NCI-H1092 (cell line): ENCODE data around the gene LSR.
"Not testable (repeated sequence)": the region's sequence is repeated elsewhere in the genome, so short reads cannot be mapped to it uniquely, and the experiment has no call there.

Source experiments
- DNase-seq: peaks from one replicate; lab custom pipeline; 2025; lab: John Stamatoyannopoulos, UW

Gene LSR

DNA sequence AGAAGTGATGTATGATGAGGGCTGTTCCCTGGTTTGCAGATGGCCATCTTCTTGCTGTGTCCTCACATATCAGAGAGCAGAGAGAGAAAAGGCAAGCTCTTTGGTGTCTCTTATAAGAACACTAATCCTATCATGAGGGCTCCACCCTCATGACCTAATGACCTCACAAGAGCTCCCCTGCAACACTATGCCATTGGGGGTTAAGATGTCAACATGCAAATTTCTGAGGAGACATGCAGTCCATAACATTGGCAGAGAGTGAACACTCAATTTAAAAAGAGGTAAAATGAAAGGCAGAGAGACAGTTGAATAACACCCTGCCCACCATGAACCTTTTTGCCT lies 31.2 kb upstream of the LSR start:
- no peak for DNase-seq

DNA sequence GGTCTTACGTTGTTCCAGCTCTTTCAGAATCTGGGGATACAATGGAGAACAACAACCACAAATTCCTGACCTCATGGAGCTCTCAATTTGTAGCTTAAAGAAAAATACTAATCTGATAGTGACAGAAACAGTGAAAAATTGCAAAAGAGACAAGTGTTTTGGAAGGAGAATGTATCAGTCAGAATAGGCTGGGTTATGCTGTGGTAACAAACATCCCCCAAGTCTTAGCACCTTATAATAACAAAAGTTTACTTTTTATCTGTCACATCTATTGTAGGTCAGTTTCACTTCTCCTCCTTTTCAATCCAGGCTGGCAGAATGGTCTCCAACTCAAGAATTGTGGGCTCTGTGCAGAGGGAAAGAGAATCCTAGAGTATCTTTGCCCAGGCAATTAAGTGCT lies 29.8 kb upstream of the LSR start:
- no peak for DNase-seq

DNA sequence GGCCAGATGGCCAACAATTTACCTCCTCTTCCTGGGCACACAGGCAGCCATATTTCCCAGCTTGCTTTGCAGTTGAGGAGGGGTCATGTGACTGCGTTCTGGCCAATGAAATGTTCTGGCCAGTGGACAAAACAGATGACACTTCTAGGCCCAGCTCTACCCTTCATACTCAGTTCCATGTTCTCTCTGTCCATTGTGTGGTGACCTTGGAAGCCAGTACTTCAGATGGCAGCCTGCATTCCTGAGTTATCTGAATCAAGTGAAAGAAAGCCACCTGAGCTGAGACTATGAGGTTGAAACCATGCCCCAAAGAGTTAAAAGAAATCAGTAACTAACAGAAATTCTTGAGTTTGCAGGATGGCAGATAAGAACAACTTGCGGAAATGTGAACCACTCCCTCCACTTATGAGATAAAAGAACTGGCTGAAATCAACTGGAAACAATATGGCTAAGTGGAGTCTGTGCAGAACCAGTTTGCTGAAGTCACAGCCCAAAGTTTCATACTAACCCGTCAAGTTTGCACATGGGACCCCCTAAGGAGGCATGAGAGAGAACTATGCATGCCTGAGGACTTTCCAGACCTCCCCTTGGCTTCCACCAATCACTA lies 28.4 kb upstream of the LSR start:
- no peak for DNase-seq

- DNase-seq = not testable (repeated sequence)
Observed at GRCh38 chr19:35220973-35221590, 27.7 kb upstream of the LSR start.

- DNase-seq = no peak
Observed at GRCh38 chr19:35222373-35223015, 26.3 kb upstream of the LSR start.

- DNase-seq = no peak
Observed at GRCh38 chr19:35223084-35223790, 25.6 kb upstream of the LSR start.

DNA sequence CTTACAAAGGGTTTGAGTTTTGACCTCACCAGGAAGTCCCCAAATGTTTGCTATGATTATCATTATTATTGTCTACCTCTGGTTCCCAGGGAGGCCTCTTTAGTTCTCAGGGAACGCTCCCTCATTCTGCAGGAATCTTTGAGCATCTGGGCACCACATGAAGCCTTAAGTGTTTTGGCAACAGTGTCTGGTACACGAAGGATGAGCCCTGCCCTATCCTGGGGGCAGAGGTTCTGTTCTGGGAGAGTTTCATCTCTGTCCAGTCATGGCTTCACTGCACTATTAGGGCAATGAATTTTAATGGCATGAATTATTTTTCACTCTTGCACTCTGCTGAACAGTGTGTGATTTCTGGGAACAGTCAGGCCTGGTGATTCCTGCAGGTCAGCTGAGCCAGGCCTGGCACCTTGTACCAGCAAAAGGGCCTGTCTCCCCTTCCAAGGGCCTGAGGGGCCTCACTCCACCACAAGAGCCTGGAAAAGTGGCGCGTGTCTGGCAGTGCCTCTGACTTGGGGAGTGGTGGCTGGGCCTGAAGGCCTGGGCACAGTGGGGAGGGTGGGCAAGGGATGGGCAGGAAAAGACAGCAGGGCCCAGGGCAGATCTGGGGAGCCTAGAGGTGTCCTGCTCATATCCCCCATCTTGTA lies 24.8 kb upstream of the LSR start:
- no peak for DNase-seq

GRCh38 chr19:35224681-35225571 lies 23.9 kb upstream of the LSR start:
- DNase-seq = no peak

DNA sequence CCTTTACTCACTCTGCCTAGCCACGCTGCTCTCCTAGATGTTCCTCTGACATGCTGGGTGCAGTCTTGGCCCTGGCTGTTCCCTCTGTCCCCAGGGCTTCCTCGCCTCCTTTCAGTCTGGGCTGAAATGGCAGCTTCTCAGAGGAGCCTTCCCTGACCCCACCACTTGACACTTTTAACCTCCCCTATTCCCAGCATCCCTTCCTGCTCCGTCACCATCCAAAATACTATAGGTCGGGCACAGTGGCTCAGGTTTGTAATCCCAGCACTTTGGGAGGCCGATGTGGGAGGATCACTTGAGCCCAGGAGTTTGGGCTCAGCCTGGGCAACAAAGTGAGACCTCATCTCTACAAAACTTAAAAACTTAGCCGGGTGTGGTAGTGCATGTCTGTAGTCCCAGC lies 22.9 kb upstream of the LSR start:
- no peak for DNase-seq

DNA sequence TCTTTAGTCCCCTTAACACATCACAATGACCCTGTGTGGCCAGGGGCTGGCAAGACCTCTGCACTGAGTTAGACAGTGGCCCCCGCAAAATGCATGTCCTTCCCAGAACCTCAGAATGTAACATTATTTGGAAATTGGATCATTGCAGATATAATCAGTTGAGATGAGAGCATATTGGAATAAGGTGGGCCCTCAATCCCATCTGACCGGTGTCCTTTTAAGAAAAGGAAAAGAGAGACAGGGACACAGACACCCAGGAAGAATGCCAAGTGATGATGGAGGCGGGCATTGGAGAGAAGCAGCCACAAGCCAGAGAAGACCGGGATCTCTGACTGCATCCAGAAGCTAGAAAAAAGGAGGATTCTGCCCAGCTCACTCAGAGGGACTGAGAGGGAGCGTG lies 22.1 kb upstream of the LSR start:
- DNase-seq = no peak

GRCh38 chr19:35228177-35228930 lies 20.4 kb upstream of the LSR start, which contains the start of gene FAM187B:
TSS of gene FAM187B (minus strand) at chr19:35228739. CDS start at chr19:35228680, 59 bp downstream.
- DNase-seq = no peak

DNA sequence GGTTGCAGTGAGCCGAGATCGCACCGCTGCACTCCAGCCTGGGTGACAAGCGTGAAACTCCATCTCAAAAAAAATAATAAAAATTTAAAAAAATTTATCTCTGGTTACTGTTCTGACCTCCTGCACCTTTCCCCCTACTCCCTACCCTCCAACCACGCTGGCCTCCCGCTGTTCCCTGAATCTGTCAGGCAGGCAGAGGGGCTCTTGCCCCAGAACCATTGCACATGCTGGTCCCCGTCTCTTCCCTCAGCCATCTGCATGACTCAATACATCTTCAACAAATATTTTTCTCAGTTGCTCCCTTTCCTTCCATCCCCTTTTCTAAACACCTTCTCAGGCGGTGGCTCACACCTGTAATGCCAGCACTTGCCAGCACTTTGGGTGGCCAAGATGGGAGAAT lies 19.2 kb upstream of the LSR start:
- no peak for DNase-seq

DNA sequence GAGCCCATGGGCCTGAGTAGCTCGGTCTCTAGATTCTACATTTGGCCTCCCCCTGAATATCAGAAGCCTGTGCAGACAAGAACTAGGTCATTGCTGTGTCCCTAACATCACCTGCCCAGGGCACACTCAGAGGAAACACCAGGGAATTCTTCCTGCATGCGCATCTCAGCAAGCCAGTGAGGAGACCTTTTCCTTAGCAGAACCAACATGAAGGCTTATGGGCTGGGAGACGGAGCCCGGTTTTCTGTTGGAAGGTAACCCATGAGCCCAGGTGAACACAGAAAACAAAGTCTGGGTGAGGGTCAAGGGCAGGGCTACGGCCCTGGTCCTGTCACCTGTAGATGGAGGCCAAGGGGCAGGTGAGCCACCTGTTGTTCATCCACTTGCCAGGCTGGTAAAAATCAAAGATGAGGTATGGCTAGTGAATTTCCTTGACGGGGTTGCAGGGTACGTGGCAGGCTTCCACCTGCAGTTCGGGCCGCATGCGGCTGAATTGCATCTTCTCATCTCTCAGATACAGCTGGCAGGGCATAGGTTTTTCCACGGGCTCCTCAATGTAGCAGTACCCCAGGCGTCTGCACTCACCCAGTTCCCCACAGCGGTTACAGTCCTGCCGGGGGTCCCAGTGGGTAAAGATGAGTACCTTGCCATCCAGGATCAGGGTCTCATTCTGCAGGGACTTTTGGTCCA lies 16.7 kb upstream of the LSR start:
- DNase-seq = no peak

- no peak for DNase-seq
Observed at GRCh38 chr19:35232912-35233311, 15.9 kb upstream of the LSR start.

DNA sequence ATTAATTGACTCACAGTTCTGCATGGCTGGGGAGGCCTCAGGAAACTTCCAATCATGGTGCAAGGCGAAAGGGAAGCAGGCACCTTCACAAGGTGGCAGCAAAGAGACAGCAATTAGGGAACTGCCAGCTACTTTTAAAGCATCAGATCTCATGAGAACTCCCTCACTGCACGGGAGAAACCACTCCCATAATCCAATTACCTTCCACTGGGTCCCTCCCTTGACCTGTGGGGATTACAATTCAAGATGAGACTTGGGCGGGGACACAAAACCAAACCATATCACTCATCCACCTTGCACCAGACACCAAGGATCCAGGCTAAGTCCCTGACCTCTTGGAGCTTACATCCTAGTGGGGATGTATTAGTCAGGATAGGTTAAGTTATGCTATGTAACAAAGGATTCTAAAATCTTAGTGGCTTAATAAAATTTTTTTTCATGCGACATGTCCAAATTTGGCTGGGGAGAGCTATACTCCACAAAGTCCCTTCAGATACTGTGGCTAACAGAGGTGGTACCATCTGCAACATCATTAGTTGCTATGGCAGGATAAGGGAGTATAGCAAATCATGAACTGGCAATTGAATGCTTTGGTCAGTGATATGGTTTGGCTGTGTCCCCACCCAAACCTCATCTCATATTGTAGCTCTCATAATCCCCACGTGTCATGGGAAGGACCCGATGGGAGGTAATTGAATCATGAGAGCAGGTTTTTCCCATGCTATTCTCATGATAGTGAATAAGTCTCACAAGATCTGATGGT lies 12.0 kb upstream of the LSR start:
- DNase-seq = no peak

DNA sequence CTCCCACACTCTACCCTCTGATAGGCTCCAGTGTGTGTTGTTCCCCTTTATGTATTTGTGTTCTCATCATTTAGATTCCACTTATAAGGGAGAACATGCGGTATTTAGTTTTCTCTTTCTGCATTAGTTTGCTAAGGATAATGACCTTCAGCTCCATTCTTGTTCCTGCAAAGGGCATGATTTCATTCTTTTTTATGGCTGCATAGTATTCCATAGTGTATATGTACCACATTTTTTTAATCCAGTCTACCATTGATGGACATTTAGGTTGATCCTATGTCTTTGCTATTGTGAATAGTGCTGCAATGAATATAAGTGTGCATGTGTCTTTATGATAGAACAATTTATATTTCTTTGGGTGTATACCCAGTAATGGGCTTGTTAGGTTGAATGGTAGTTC lies 9.2 kb upstream of the LSR start:
- not testable (repeated sequence) for DNase-seq

DNA sequence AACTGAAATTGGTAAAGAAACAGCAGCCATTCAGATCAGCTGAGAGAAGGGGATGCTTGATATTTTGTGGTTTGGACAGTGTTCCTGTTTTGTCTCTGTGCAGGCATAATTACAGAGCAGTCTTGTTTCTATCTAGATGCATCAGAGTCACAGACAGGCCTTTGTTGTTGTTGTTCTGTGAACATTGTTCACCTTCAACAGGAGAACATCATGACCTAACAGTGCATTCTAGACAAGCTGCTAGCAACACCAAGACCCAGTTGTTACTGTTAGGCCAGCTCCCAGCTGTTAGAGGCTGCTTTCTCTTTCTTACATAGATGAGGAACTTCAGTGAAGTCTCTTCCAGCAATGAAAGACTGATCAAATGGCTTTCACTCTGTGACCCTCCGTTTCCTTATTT lies 8.5 kb upstream of the LSR start:
- DNase-seq = no peak

DNA sequence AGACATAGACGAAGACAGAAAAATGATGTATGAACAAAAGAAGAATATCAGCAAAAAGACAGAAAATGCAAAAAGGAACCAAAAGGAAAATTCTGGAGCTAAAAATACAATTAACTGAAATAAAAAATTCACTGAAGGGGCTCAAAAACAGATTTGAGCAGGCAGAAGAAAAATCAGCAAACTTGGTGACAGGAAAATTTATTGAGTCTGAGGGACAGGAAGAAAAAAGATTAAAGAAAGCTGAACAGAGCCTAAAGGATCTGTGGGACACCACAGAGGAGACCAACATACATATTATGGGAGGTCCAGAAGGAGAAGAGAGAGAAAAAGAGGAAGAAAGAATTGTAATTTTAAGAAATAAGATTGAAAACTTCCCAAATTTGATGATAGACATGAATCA lies 7.4 kb upstream of the LSR start:
- DNase-seq = no peak

DNA sequence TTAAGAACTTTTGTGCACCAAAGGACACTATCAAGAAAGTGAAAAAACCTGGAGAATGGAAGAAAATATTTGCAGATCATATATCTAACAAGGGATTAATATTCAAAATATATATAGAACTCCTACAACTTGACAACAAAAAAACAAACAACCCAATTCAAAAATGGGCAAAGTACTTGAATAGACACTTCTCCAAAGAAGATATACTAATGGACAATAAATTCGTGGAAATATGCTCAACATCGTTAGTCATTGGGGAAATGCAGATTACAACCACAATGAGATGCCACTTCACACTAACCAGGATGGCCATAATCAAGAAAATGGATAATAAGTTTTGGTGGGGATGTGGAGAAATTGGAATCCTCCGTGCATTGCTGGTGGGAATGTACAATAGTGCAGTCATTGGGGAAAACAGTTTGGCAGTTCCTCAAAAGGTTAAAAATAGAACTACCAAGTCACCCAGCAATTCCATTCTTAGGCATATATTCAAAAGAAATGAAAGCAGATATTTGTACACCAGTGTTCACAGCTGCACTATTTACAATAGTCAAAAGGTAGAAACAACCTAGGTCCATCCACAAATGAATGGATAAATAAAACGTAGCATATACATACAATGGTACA lies 2.2 kb upstream of the LSR start:
- no peak for DNase-seq
